ENCODE measurements around the gene HOXA5.

HOXA5 gene

DNA sequence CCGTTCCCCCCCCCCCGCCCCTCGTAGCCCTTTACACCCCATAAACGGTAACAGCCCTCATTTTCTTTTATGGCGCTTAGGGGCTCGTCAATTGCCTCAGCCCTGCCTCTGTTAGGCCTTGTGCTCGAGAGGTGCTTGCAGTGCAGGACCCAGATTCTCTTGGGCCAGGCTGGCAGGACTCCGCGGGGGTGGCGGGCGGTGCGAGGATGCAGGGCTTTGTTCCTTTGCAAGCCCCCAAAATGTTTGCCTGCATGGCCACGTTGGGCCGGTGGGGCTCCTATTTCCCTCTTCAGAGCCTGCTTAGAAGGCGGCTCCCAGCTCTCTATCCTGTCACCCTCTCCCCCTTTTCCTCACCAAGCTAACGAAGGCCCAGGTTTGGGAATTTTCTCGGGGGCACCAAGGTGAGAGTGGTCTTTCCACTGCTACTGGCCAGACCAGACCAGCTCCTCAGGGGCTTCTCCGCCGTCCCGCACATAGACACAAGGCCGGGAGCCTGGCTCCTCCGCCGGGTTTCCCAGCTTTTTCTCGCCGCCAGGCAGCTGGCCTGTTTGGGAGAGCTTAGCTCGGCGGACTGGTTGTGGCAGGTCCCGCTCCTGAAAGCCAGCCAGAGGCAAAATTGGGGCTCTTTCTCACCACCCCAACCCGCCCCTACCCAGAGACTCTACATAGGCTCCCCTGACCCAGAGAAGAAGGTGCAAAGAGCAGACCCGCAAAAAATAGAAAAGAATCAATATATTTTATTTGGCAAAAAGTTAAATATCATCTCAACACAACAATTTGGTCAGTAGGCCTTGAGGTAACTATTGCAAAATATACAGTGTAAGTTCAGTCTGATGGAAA lies 18.5 kb upstream of the HOXA5 start:
- TF ChIP-seq, protein P1, sequence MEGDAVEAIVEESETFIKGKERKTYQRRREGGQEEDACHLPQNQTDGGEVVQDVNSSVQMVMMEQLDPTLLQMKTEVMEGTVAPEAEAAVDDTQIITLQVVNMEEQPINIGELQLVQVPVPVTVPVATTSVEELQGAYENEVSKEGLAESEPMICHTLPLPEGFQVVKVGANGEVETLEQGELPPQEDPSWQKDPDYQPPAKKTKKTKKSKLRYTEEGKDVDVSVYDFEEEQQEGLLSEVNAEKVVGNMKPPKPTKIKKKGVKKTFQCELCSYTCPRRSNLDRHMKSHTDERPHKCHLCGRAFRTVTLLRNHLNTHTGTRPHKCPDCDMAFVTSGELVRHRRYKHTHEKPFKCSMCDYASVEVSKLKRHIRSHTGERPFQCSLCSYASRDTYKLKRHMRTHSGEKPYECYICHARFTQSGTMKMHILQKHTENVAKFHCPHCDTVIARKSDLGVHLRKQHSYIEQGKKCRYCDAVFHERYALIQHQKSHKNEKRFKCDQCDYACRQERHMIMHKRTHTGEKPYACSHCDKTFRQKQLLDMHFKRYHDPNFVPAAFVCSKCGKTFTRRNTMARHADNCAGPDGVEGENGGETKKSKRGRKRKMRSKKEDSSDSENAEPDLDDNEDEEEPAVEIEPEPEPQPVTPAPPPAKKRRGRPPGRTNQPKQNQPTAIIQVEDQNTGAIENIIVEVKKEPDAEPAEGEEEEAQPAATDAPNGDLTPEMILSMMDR (IDR thresholded peaks at IDR 0.05; ENCODE audit: control insufficient read depth, insufficient read depth, low read depth, low read length, missing control alignments), result no peak
- DNase-seq (ENCODE audit: low read depth), result no peak
- peak overlapping the region; percentile 87 for H3K4me3 ChIP-seq (ENCODE audit: control insufficient read depth, low read depth, low read length)

GRCh38 chr7:27161214-27161720 lies 17.8 kb upstream of the HOXA5 start:
- H3K4me3 ChIP-seq (ENCODE audit: control insufficient read depth, low read depth, low read length), result peak overlapping the region; percentile 87
- TF ChIP-seq, protein P1 (IDR thresholded peaks at IDR 0.05; ENCODE audit: control insufficient read depth, insufficient read depth, low read depth, low read length, missing control alignments), result no peak
- DNase-seq (ENCODE audit: low read depth), result no peak

- TF ChIP-seq, protein P1 (IDR thresholded peaks at IDR 0.05; ENCODE audit: control insufficient read depth, insufficient read depth, low read depth, low read length, missing control alignments), result peak; percentile 97
- H3K4me3 ChIP-seq (ENCODE audit: control insufficient read depth, low read depth, low read length), result peak overlapping the region; percentile 87
- no peak for DNase-seq (ENCODE audit: low read depth)
These were observed 17.2 kb upstream of the HOXA5 start for GRCh38 chr7:27160546-27161213.

DNA sequence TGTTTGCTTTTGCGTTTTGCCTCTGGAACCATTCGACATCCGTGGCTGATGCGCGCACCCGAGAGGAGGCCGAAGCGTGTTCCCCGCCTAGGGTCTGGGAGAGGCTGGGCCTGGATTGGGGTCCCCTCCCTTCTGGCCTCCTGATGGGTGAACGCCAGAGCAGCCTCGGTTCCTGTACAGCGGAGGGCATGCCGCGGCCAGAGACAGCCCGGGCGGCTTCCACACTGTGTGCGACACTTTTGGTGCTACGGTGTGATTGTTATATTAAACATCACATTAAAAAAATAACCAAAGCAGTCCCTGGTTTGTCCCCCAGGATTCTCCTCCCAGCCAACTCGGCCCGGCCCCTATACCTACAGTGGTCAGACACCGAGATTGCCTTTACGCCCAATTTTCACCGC lies 16.7 kb upstream of the HOXA5 start:
- H3K4me3 ChIP-seq (ENCODE audit: control insufficient read depth, low read depth, low read length), result peak overlapping the region; percentile 87
- TF ChIP-seq, protein P1 (IDR thresholded peaks at IDR 0.05; ENCODE audit: control insufficient read depth, insufficient read depth, low read depth, low read length, missing control alignments), result no peak
- no peak for DNase-seq (ENCODE audit: low read depth)

DNA sequence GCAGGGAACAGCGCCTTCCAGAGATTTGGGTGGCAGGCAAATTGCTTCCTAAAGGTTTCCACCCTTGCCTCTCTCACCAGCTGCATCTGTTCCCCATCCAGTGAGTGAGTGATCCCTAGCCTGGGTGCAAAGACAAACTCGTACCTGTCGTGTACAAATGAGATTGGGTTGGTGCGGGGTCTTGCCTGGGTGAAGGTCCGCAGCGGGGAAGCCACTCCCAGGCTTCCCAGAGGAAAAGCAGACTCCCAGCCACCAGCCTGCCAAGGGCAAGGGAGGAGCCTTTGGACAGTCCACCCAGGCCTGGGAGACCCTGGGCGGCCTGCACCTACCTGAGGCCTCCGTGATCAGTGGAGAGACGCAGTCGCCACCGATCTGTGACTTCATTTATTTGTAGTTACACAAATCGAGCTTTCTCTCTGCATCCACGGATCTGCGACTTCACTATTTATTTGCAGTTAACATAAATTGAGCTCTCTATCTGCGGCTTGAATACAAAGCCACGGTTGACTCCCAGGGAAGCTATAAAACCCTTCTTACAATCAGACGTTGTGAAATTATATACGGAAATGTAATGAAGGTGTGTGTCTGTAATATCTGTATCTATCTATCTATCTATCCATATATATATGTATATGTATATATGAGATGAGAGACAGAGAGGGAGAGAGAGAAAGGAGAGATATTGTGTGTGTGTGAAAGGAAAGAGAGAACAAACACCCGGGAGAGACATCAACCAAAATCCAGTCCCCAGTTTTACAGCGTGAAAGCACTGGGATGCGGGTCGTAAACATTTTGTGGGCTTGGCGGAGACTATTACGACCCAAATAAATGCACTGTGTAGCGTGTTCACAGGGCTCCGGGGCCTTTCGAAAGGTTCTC lies 16.0 kb upstream of the HOXA5 start:
- H3K4me3 ChIP-seq (ENCODE audit: control insufficient read depth, low read depth, low read length), result no peak overlapping the region
- DNase-seq (ENCODE audit: low read depth), result no peak

More for the DNA sequence above, 16.0 kb upstream of the HOXA5 start:
- TF ChIP-seq, protein P1 (IDR thresholded peaks at IDR 0.05; ENCODE audit: control insufficient read depth, insufficient read depth, low read depth, low read length, missing control alignments), result no peak

All from AG09309 (cell line).